ENCODE data around the gene WDPCP. TPM values are rescaled to one million over a fixed set of nuclear protein-coding genes. Genes with fewer than 3 reads are reported as not detected.

Gene WDPCP
- total RNA-seq, 2 experiments from 2014 or later: 14.8 to 29.3 TPM

GRCh38 chr2:63537306-63537705 is 51.0 kb downstream of the WDPCP start:
- BruUV-seq (replicated peaks): no TSS peak

GRCh38 chr2:63530704-63531279 is 57.5 kb downstream of the WDPCP start:
- DNase-seq (ENCODE audit: low spot score): no peak
- Histone ChIP-seq H2AFZ (ENCODE audit: low read length) (no peak overlapping the region), H3K4me3 (ENCODE audit: low read depth, low read length, poor library complexity, severe bottlenecking) (no peak overlapping the region), H3K4me1 (ENCODE audit: insufficient read depth, low read length, poor library complexity, severe bottlenecking) (no peaks in the 10 kb centered on the region), H4K20me1 (ENCODE audit: insufficient read depth, low read length) (no peaks in the 10 kb centered on the region), H3K4me2 (ENCODE audit: low read length) (no peak overlapping the region), H3K36me3 (ENCODE audit: insufficient read depth, low read length) (no peaks in the 10 kb centered on the region), H3K9me2 (ENCODE audit: insufficient read depth, low read length) (no peaks in the 10 kb centered on the region), H3K9me3 (ENCODE audit: low read length) (no peaks in the 10 kb centered on the region), H3K79me2 (ENCODE audit: insufficient read depth, low read depth, low read length) (no peaks in the 10 kb centered on the region), H3K27ac (ENCODE audit: low read depth, low read length, poor library complexity, severe bottlenecking) (no peak overlapping the region)
- CTCF ChIA-PET (ENCODE audit: unreplicated experiment): no interaction called here
- no peak for TF ChIP-seq CTCF (conservative IDR thresholded peaks at IDR 0.05; ENCODE audit: low read length)
- no peak for TF ChIP-seq EZH2phosphoT487 (IDR thresholded peaks at IDR 0.05; ENCODE audit: borderline replicate concordance, low read depth, low read length)
- no TSS peak for BruUV-seq (replicated peaks)
- intact Hi-C loops (cut with micrococcal nuclease; ENCODE audit: unreplicated experiment): no loop called here
- POLR2A ChIA-PET: no interaction called here

More at GRCh38 chr2:63537306-63537705, 51.0 kb downstream of the WDPCP start:
- DNase-seq (ENCODE audit: low spot score): no peak
- Histone ChIP-seq H3K9me2 (ENCODE audit: insufficient read depth, low read length) (0 out of 2 replicates have a peak, but pooled peaks cover 6% of the 10 kb centered on the region), H3K27ac (ENCODE audit: low read depth, low read length, poor library complexity, severe bottlenecking) (no peak overlapping the region), H4K20me1 (ENCODE audit: insufficient read depth, low read length) (no peaks in the 10 kb centered on the region), H3K9me3 (ENCODE audit: low read length) (no peaks in the 10 kb centered on the region), H2AFZ (ENCODE audit: low read length) (no peak overlapping the region), H3K4me2 (ENCODE audit: low read length) (no peak overlapping the region), H3K4me1 (ENCODE audit: insufficient read depth, low read length, poor library complexity, severe bottlenecking) (no peaks in the 10 kb centered on the region), H3K79me2 (ENCODE audit: insufficient read depth, low read depth, low read length) (no peaks in the 10 kb centered on the region), H3K36me3 (ENCODE audit: insufficient read depth, low read length) (no peaks in the 10 kb centered on the region), H3K4me3 (ENCODE audit: low read depth, low read length, poor library complexity, severe bottlenecking) (no peak overlapping the region)
- ChIA-PET POLR2A (no interaction called here), CTCF (ENCODE audit: unreplicated experiment) (no interaction called here)
- TF ChIP-seq CTCF (conservative IDR thresholded peaks at IDR 0.05; ENCODE audit: low read length) (no peak), EZH2phosphoT487 (IDR thresholded peaks at IDR 0.05; ENCODE audit: borderline replicate concordance, low read depth, low read length) (no peak)
- intact Hi-C loops (cut with micrococcal nuclease; ENCODE audit: unreplicated experiment): no loop called here

- no peaks in the 10 kb centered on the region for H3K36me3 ChIP-seq (ENCODE audit: insufficient read depth, low read length)
- no peak for DNase-seq (ENCODE audit: low spot score)
- TF ChIP-seq CTCF (conservative IDR thresholded peaks at IDR 0.05; ENCODE audit: low read length): no peak
- no peak for TF ChIP-seq EZH2phosphoT487 (IDR thresholded peaks at IDR 0.05; ENCODE audit: borderline replicate concordance, low read depth, low read length)
- H3K4me1 ChIP-seq (ENCODE audit: insufficient read depth, low read length, poor library complexity, severe bottlenecking): no peaks in the 10 kb centered on the region
- no peak overlapping the region for H3K4me3 ChIP-seq (ENCODE audit: low read depth, low read length, poor library complexity, severe bottlenecking)
- no peaks in the 10 kb centered on the region for H4K20me1 ChIP-seq (ENCODE audit: insufficient read depth, low read length)
- peaks cover 3% of the 10 kb centered on the region; the same call in 1 of the 2 replicates for H3K9me3 ChIP-seq (ENCODE audit: low read length)
- no peaks in the 10 kb centered on the region for H3K9me2 ChIP-seq (ENCODE audit: insufficient read depth, low read length)
- intact Hi-C loops (cut with micrococcal nuclease; ENCODE audit: unreplicated experiment): no loop called here
- BruUV-seq (replicated peaks): no TSS peak
- no peak overlapping the region for H3K27ac ChIP-seq (ENCODE audit: low read depth, low read length, poor library complexity, severe bottlenecking)
- no peaks in the 10 kb centered on the region for H3K79me2 ChIP-seq (ENCODE audit: insufficient read depth, low read depth, low read length)
- no peak overlapping the region for H3K4me2 ChIP-seq (ENCODE audit: low read length)
- H2AFZ ChIP-seq (ENCODE audit: low read length): no peak overlapping the region
- CTCF ChIA-PET (ENCODE audit: unreplicated experiment): no interaction called here
- POLR2A ChIA-PET: no interaction called here
These were observed 62.4 kb downstream of the WDPCP start for GRCh38 chr2:63525905-63526304.

All from OCI-LY7 (cell line).